Panc1 (cell line): ENCODE data around the gene FER1L5. TPM values are rescaled to one million over a fixed set of nuclear protein-coding genes. Genes with fewer than 3 reads are reported as not detected.
"Not testable (repeated sequence)": the region's sequence is repeated elsewhere in the genome, so short reads cannot be mapped to it uniquely, and the experiment has no call there.

ENCODE experiments used
- ATAC-seq: fragments of 200-7000 bp; cut with Tn5 transposase; 2 replicates; pipeline ENCODE4 v1.9.1; 2020; ENCODE audit warnings: mild to moderate bottlenecking, moderate library complexity
- BruUV-seq: library from RNA; stranded (reverse); fragments of 400-500 nt; replicated peaks from 2 replicates; lab custom pipeline; 2021; lab: Mats Ljungman, UMichigan
- CTCF ChIA-PET: fragments of 300-600 bp; sonication (Branson Sonifier 250); formaldehyde crosslinking; loops from one replicate; lab custom pipeline; 2022; ENCODE audit warnings: antibody characterized with exemption; lab: Charles Lee
- POLR2A ChIA-PET: fragments of 300-600 bp; sonication (Branson Sonifier 250); formaldehyde crosslinking; loops from one replicate; lab custom pipeline; 2022; ENCODE audit warnings: antibody characterized with exemption; lab: Charles Lee
- DNase-seq: peaks from one replicate; pipeline ENCODE4 v3.0.0-alpha.2; 2010; ENCODE audit warnings: low read depth, low spot score
- H3K27ac ChIP-seq: 2 replicates; pipeline ENCODE4 v1.5.1; 2011; ENCODE audit warnings: mild to moderate bottlenecking, low read length, inconsistent platforms
- H3K27me3 ChIP-seq: fragments of 200-500 bp; sonication (Bioruptor generic); 2 replicates; pipeline ENCODE4 v1.6.0; 2014; ENCODE audit warnings: low read length, inconsistent platforms; ENCODE audit not compliant: control insufficient read depth, insufficient read depth
- H3K36me3 ChIP-seq: fragments of 200-500 bp; sonication (Bioruptor generic); 2 replicates; pipeline ENCODE4 v1.5.1; 2014; ENCODE audit warnings: inconsistent platforms, mild to moderate bottlenecking, low read length, moderate library complexity; ENCODE audit not compliant: control insufficient read depth, insufficient read depth
- H3K4me1 ChIP-seq: 2 replicates; pipeline ENCODE4 v1.5.1; 2011; ENCODE audit warnings: inconsistent platforms, mild to moderate bottlenecking, low read length, moderate library complexity; ENCODE audit not compliant: control insufficient read depth, insufficient read depth
- H3K4me3 ChIP-seq, 2 experiments: 2 replicates each; pipeline ENCODE4 v1.5.1; 2011 to 2012; ENCODE audit warnings: low read depth in 2 of 2, low read length in 2 of 2, mild to moderate bottlenecking in 2 of 2, inconsistent platforms in 1 of 2, moderate library complexity in 1 of 2
- H3K9me3 ChIP-seq: fragments of 200-500 bp; sonication (Bioruptor generic); 2 replicates; pipeline ENCODE4 v1.5.1; 2014; ENCODE audit warnings: low read depth, mild to moderate bottlenecking, inconsistent platforms, low read length, moderate library complexity; ENCODE audit not compliant: control insufficient read depth, insufficient read depth
- CTCF ChIP-seq: fragments of 450-650 bp; IDR thresholded peaks from 2 replicates; pipeline ENCODE4 v1.5.1; 2017; ENCODE audit warnings: mild to moderate bottlenecking
- POLR2AphosphoS5 ChIP-seq: IDR thresholded peaks from 2 replicates; pipeline ENCODE4 v1.6.1; 2012; ENCODE audit warnings: mild to moderate bottlenecking, low read depth, low read length, moderate library complexity
- REST ChIP-seq, 2 experiments: IDR thresholded peaks; 2 replicates each; pipeline ENCODE4 v1.6.1; 2011 to 2012; ENCODE audit warnings: low read depth in 2 of 2, control low read depth in 1 of 2, low read length in 1 of 2, mild to moderate bottlenecking in 1 of 2, moderate library complexity in 1 of 2; ENCODE audit not compliant: insufficient read depth in 1 of 2
- SIN3A ChIP-seq: IDR thresholded peaks from 2 replicates; pipeline ENCODE4 v1.6.1; 2012; ENCODE audit warnings: low read depth, mild to moderate bottlenecking, low read length, moderate library complexity, borderline replicate concordance; ENCODE audit not compliant: insufficient read depth
- TCF7L2 ChIP-seq: IDR thresholded peaks from 2 replicates; pipeline ENCODE4 v1.6.1; 2011; ENCODE audit warnings: mild to moderate bottlenecking, low read depth, low read length, inconsistent platforms
- in situ Hi-C: cut with HindIII; loops from 2 replicates; pipeline ENCODE4 v1.10.0; 2016; ENCODE audit warnings: low sequenced_read_pairs, low pct_unique_long_range_greater_than_20kb
- intact Hi-C: fragments of 100-400 bp; cut with micrococcal nuclease; formaldehyde crosslinking; loops from one replicate; pipeline ENCODE4 v1.10.0; 2022; ENCODE audit not compliant: unreplicated experiment
- total RNA-seq: library from RNA; stranded (reverse); gene quantifications from one replicate; pipeline ENCODE4 v1.2.1, GENCODE V29; 2021; ENCODE audit not compliant: unreplicated experiment

FER1L5 gene
- total RNA-seq, 1 experiment from 2014 or later = not detected

GRCh38 chr2:96649342-96649741 is 6.8 kb downstream of the FER1L5 start:
- ChIA-PET POLR2A (no interaction called here), CTCF (no interaction called here)
- no peak for DNase-seq
- H3K27me3 ChIP-seq = no peaks in the 10 kb centered on the region
- no peak for TF ChIP-seq POLR2AphosphoS5
- TF ChIP-seq SIN3A = no peak
- no peak for TF ChIP-seq CTCF
- TF ChIP-seq REST (IDR thresholded peaks at IDR 0.05; ENCODE audit: insufficient read depth in 1 of 2, low read depth in 2 of 2, low read length in 1 of 2) = no peak
- TF ChIP-seq TCF7L2 = no peak
- H3K4me3 ChIP-seq = no peak overlapping the region
- ATAC-seq = no peak
- intact Hi-C loops (no loop called here), in situ Hi-C loops (no loop called here)
- no peaks in the 10 kb centered on the region for H3K9me3 ChIP-seq
- H3K27ac ChIP-seq = no peak overlapping the region
- H3K36me3 ChIP-seq = no peaks in the 10 kb centered on the region
- BruUV-seq = no TSS peak
- H3K4me1 ChIP-seq = no peaks in the 10 kb centered on the region

- POLR2A ChIA-PET = no interaction called here
- CTCF ChIA-PET = no interaction called here
- H3K27ac ChIP-seq = no peak overlapping the region
- no peaks in the 10 kb centered on the region for H3K27me3 ChIP-seq
- no peaks in the 10 kb centered on the region for H3K4me1 ChIP-seq
- TF ChIP-seq CTCF (no peak), REST (IDR thresholded peaks at IDR 0.05; ENCODE audit: insufficient read depth in 1 of 2, low read depth in 2 of 2, low read length in 1 of 2) (no peak), TCF7L2 (no peak), POLR2AphosphoS5 (no peak), SIN3A (no peak)
- no peak for DNase-seq
- intact Hi-C loops = no loop called here
- no TSS peak for BruUV-seq
- in situ Hi-C loops = no loop called here
- ATAC-seq = no peak
- no peak overlapping the region for H3K4me3 ChIP-seq
- no peaks in the 10 kb centered on the region for H3K36me3 ChIP-seq
- H3K9me3 ChIP-seq = no peaks in the 10 kb centered on the region
Measured at GRCh38 chr2:96651793-96652192, 9.2 kb downstream of the FER1L5 start.

GRCh38 chr2:96654791-96655190 is 12.2 kb downstream of the FER1L5 start:
- CTCF ChIA-PET, BruUV-seq, in situ Hi-C loops, ATAC-seq, DNase-seq, H3K9me3 ChIP-seq, POLR2A ChIA-PET, H3K4me3 ChIP-seq, intact Hi-C loops, H3K4me1 ChIP-seq, H3K27me3 ChIP-seq, H3K36me3 ChIP-seq, H3K27ac ChIP-seq: not testable (repeated sequence)
